ENCODE measurements around the gene TDRD3. TPM values are rescaled to one million over a fixed set of nuclear protein-coding genes. Genes with fewer than 3 reads are reported as not detected.

The TDRD3 gene
- total RNA-seq, 1 donor from 2014 or later: 8.2 TPM

- H3K4me3 ChIP-seq (ENCODE audit: low read depth, low read length): no peak overlapping the region
- peak; percentile 87 for TF ChIP-seq CTCF (conservative IDR thresholded peaks at IDR 0.05; ENCODE audit: low read depth, low read length)
- DNase-seq (ENCODE audit: low read depth): no peak
Observed at GRCh38 chr13:60448907-60449510, 52.0 kb downstream of the TDRD3 start.

GRCh38 chr13:60453490-60453889 is 56.5 kb downstream of the TDRD3 start:
- H3K4me3 ChIP-seq (ENCODE audit: low read depth, low read length): no peak overlapping the region
- DNase-seq (ENCODE audit: low read depth): peak; percentile 72
- no peak for TF ChIP-seq CTCF (conservative IDR thresholded peaks at IDR 0.05; ENCODE audit: low read depth, low read length)

- no peak for DNase-seq (ENCODE audit: low read depth)
- no peak for TF ChIP-seq CTCF (conservative IDR thresholded peaks at IDR 0.05; ENCODE audit: low read depth, low read length)
- H3K4me3 ChIP-seq (ENCODE audit: low read depth, low read length): no peak overlapping the region
Observed at GRCh38 chr13:60454425-60454824, 57.4 kb downstream of the TDRD3 start.

- H3K4me3 ChIP-seq (ENCODE audit: low read depth, low read length): no peak overlapping the region
- no peak for TF ChIP-seq CTCF (conservative IDR thresholded peaks at IDR 0.05; ENCODE audit: low read depth, low read length)
- no peak for DNase-seq (ENCODE audit: low read depth)
Observed at GRCh38 chr13:60463787-60464186, 66.8 kb downstream of the TDRD3 start.

GRCh38 chr13:60467098-60467497 is 70.1 kb downstream of the TDRD3 start:
- no peak for DNase-seq (ENCODE audit: low read depth)
- no peak for TF ChIP-seq CTCF (conservative IDR thresholded peaks at IDR 0.05; ENCODE audit: low read depth, low read length)
- no peak overlapping the region for H3K4me3 ChIP-seq (ENCODE audit: low read depth, low read length)

GRCh38 chr13:60479273-60479672 is 82.3 kb downstream of the TDRD3 start:
- no peak overlapping the region for H3K4me3 ChIP-seq (ENCODE audit: low read depth, low read length)
- TF ChIP-seq CTCF (conservative IDR thresholded peaks at IDR 0.05; ENCODE audit: low read depth, low read length): no peak
- no peak for DNase-seq (ENCODE audit: low read depth)

- DNase-seq (ENCODE audit: low read depth): no peak
- no peak overlapping the region for H3K4me3 ChIP-seq (ENCODE audit: low read depth, low read length)
- TF ChIP-seq CTCF (conservative IDR thresholded peaks at IDR 0.05; ENCODE audit: low read depth, low read length): no peak
Observed at GRCh38 chr13:60482012-60482411, 85.0 kb downstream of the TDRD3 start.
